Type B pancreatic cell (in vitro differentiated cells): ENCODE results near the gene LYRM4. TPM values are rescaled to one million over a fixed set of nuclear protein-coding genes. Genes with fewer than 3 reads are reported as not detected.

Experiments
- DNase-seq: peaks from one replicate; pipeline ENCODE4 v3.0.0; 2021; ENCODE audit warnings: mixed read lengths; ENCODE audit not compliant: unreplicated experiment; ENCODE audit errors: extremely low spot score
- H3K27ac Mint-ChIP-seq: 2 replicates; pipeline ENCODE4 v1.8.0; 2021; ENCODE audit warnings: mild to moderate bottlenecking, mixed read lengths
- H3K27me3 Mint-ChIP-seq: 2 replicates; pipeline ENCODE4 v1.8.0; 2021; ENCODE audit warnings: mixed read lengths
- H3K36me3 Mint-ChIP-seq: 2 replicates; pipeline ENCODE4 v1.8.0; 2021; ENCODE audit warnings: mixed read lengths
- H3K4me1 Mint-ChIP-seq: one replicate; pipeline ENCODE4 v1.8.0; 2021; ENCODE audit warnings: mixed read lengths; ENCODE audit not compliant: unreplicated experiment
- H3K4me3 Mint-ChIP-seq: 2 replicates; pipeline ENCODE4 v1.8.0; 2021; ENCODE audit warnings: mild to moderate bottlenecking, mixed read lengths
- H3K9me3 Mint-ChIP-seq: 2 replicates; pipeline ENCODE4 v1.8.0; 2021; ENCODE audit warnings: mixed read lengths
- total RNA-seq: library from RNA; stranded (reverse); gene quantifications from 2 replicates; pipeline ENCODE4 v1.2.1, GENCODE V29; 2021; ENCODE audit warnings: low replicate concordance
- TF ChIP-seq, protein P1 (sequence below): fragments of 200-600 bp; sonication (generic); conservative IDR thresholded peaks from 2 replicates; pipeline ENCODE4 v1.5.0; 2021; ENCODE audit warnings: antibody characterized with exemption, mild to moderate bottlenecking

The LYRM4 gene
- total RNA-seq, 1 donor from 2014 or later, result 39.5 TPM

DNA sequence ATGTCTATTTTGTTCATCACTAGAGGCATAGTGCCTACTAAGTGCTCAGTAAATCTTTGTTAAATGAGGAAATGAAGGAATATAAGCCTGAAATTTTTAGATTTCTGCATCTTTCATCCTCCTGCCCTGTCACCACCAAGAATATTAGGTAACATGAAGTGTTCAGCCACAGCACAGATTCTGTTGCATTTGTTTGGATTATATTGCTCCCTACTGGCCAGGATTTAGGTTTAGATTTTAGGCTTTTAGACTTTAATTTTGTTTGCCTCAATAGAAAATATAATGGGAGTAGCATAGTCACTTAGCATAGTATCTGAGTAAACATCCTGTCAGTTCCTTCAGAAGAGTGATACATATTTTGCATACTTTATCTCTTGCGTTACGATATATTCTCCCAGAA is 14.7 kb upstream of the LYRM4 start:
- no peak overlapping the region for H3K4me3 Mint-ChIP-seq
- H3K27me3 Mint-ChIP-seq, result no peaks in the 10 kb centered on the region
- no peak overlapping the region for H3K27ac Mint-ChIP-seq
- DNase-seq, result no peak
- no peaks in the 10 kb centered on the region for H3K9me3 Mint-ChIP-seq
- H3K4me1 Mint-ChIP-seq, result peaks cover 10% of the 10 kb centered on the region
- TF ChIP-seq, protein P1, sequence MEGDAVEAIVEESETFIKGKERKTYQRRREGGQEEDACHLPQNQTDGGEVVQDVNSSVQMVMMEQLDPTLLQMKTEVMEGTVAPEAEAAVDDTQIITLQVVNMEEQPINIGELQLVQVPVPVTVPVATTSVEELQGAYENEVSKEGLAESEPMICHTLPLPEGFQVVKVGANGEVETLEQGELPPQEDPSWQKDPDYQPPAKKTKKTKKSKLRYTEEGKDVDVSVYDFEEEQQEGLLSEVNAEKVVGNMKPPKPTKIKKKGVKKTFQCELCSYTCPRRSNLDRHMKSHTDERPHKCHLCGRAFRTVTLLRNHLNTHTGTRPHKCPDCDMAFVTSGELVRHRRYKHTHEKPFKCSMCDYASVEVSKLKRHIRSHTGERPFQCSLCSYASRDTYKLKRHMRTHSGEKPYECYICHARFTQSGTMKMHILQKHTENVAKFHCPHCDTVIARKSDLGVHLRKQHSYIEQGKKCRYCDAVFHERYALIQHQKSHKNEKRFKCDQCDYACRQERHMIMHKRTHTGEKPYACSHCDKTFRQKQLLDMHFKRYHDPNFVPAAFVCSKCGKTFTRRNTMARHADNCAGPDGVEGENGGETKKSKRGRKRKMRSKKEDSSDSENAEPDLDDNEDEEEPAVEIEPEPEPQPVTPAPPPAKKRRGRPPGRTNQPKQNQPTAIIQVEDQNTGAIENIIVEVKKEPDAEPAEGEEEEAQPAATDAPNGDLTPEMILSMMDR, result no peak
- H3K36me3 Mint-ChIP-seq, result peaks cover 11% of the 10 kb centered on the region

- TF ChIP-seq, protein P1, result no peak
- Mint-ChIP-seq H3K9me3 (no peaks in the 10 kb centered on the region), H3K27ac (no peak overlapping the region), H3K4me1 (peaks cover 10% of the 10 kb centered on the region), H3K36me3 (peaks cover 11% of the 10 kb centered on the region), H3K4me3 (no peak overlapping the region), H3K27me3 (no peaks in the 10 kb centered on the region)
- DNase-seq, result no peak
Measured at GRCh38 chr6:5274231-5274630, 13.5 kb upstream of the LYRM4 start.

- no peak for DNase-seq
- Mint-ChIP-seq H3K4me1 (no peaks in the 10 kb centered on the region), H3K27me3 (no peaks in the 10 kb centered on the region), H3K36me3 (peaks cover 18% of the 10 kb centered on the region), H3K4me3 (no peak overlapping the region), H3K9me3 (peaks cover 4% of the 10 kb centered on the region), H3K27ac (no peak overlapping the region)
- TF ChIP-seq, protein P1, result no peak
Measured at GRCh38 chr6:5271926-5272325, 11.2 kb upstream of the LYRM4 start.

DNA sequence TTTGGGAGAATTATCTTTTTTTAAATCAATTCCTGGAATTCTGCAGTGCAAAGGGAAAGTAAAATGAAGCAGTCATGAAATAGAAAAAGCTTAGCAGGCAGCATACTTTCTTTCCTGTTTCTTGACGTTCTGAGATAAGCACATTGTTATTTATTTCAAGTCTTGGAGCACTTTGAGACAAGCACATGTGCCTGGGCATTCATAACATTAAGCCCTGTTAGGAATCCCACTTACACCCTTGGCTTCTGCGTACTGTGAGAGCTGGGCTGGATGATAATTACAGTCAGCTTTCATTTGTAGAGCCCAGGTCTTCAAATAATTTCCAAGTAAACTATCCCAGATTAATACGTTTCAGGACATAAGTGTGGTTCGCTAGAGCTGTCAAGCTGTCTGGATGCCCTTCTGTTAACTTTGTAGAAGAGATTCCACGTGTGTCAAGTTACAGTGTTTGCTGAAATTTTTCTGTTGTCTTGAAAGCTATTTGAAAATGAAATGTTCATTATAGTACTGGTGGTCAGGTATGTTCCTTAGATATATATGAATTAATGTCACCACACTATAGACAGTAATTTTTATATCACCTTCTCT is 9.4 kb upstream of the LYRM4 start:
- no peaks in the 10 kb centered on the region for H3K27me3 Mint-ChIP-seq
- H3K27ac Mint-ChIP-seq, result no peak overlapping the region
- no peak for DNase-seq
- H3K4me1 Mint-ChIP-seq, result no peaks in the 10 kb centered on the region
- TF ChIP-seq, protein P1, result no peak
- H3K9me3 Mint-ChIP-seq, result peaks cover 4% of the 10 kb centered on the region
- no peak overlapping the region for H3K4me3 Mint-ChIP-seq
- peaks cover 24% of the 10 kb centered on the region for H3K36me3 Mint-ChIP-seq

DNA sequence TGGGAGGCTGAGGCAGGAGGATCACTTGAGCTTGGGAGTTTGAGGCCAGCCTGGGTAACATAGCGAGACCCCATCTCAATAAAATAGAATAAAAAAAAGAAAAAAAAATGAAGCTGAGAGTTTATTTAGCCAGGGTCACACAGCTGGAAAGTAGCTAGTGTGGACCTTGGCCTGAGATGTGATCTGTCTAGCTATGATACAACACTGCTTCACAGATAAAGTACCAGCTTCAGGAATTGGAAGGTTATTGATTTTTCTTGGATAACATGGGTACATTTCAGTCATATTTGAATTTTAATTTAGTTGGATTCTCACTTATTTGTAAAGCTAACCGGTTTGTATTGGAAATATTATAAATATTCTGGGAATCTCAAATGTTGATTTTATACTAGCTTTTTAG is 5.7 kb upstream of the LYRM4 start:
- peaks cover 4% of the 10 kb centered on the region for H3K9me3 Mint-ChIP-seq
- no peak overlapping the region for H3K27ac Mint-ChIP-seq
- H3K36me3 Mint-ChIP-seq, result peaks cover 16% of the 10 kb centered on the region
- peaks cover 4% of the 10 kb centered on the region for H3K4me1 Mint-ChIP-seq
- TF ChIP-seq, protein P1, result no peak
- no peak for DNase-seq
- H3K27me3 Mint-ChIP-seq, result no peaks in the 10 kb centered on the region
- H3K4me3 Mint-ChIP-seq, result no peak overlapping the region
